ENCODE results near the gene KRTAP6-3.

KRTAP6-3 gene

GRCh38 chr21:30634906-30635305 lies 42.7 kb downstream of the KRTAP6-3 start, which contains the start of gene KRTAP20-2:
TSS of gene KRTAP20-2 (plus strand) at chr21:30635206. CDS start at chr21:30635264, 58 bp downstream.
- no peak for TF ChIP-seq RARB (CRISPR knock-in tag; IDR thresholded peaks at IDR 0.05)
- TF ChIP-seq, protein P1, sequence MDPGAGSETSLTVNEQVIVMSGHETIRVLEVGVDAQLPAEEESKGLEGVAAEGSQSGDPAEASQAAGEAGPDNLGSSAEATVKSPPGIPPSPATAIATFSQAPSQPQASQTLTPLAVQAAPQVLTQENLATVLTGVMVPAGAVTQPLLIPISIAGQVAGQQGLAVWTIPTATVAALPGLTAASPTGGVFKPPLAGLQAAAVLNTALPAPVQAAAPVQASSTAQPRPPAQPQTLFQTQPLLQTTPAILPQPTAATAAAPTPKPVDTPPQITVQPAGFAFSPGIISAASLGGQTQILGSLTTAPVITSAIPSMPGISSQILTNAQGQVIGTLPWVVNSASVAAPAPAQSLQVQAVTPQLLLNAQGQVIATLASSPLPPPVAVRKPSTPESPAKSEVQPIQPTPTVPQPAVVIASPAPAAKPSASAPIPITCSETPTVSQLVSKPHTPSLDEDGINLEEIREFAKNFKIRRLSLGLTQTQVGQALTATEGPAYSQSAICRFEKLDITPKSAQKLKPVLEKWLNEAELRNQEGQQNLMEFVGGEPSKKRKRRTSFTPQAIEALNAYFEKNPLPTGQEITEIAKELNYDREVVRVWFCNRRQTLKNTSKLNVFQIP (CRISPR knock-in tag; IDR thresholded peaks at IDR 0.05; ENCODE audit: borderline replicate concordance, low read depth), result no peak
- no peak for TF ChIP-seq OSR1 (CRISPR knock-in tag; IDR thresholded peaks at IDR 0.05)
- TF ChIP-seq GLIS3 (CRISPR knock-in tag; IDR thresholded peaks at IDR 0.05), result no peak
- no peak for TF ChIP-seq ARNTL (CRISPR knock-in tag; IDR thresholded peaks at IDR 0.05; ENCODE audit: borderline replicate concordance, low read depth)
- TF ChIP-seq ZNF8 (CRISPR knock-in tag; IDR thresholded peaks at IDR 0.05), result no peak
- TF ChIP-seq, protein P2, sequence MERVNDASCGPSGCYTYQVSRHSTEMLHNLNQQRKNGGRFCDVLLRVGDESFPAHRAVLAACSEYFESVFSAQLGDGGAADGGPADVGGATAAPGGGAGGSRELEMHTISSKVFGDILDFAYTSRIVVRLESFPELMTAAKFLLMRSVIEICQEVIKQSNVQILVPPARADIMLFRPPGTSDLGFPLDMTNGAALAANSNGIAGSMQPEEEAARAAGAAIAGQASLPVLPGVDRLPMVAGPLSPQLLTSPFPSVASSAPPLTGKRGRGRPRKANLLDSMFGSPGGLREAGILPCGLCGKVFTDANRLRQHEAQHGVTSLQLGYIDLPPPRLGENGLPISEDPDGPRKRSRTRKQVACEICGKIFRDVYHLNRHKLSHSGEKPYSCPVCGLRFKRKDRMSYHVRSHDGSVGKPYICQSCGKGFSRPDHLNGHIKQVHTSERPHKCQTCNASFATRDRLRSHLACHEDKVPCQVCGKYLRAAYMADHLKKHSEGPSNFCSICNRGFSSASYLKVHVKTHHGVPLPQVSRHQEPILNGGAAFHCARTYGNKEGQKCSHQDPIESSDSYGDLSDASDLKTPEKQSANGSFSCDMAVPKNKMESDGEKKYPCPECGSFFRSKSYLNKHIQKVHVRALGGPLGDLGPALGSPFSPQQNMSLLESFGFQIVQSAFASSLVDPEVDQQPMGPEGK (CRISPR knock-in tag; IDR thresholded peaks at IDR 0.05; ENCODE audit: borderline replicate concordance), result no peak
- TF ChIP-seq BACH2 (CRISPR knock-in tag; IDR thresholded peaks at IDR 0.05; ENCODE audit: borderline replicate concordance), result no peak
- TF ChIP-seq TOX (CRISPR knock-in tag; IDR thresholded peaks at IDR 0.05; ENCODE audit: borderline replicate concordance), result no peak
- no peak for TF ChIP-seq ZNF565 (CRISPR knock-in tag; conservative IDR thresholded peaks at IDR 0.05; ENCODE audit: low read depth)
- no peak for TF ChIP-seq SNAI2 (CRISPR knock-in tag; IDR thresholded peaks at IDR 0.05)
- no peak for TF ChIP-seq ESRRG (CRISPR knock-in tag; IDR thresholded peaks at IDR 0.05)
- TF ChIP-seq CSDC2 (CRISPR knock-in tag; IDR thresholded peaks at IDR 0.05), result no peak
- no peak for TF ChIP-seq ISL1 (CRISPR knock-in tag; IDR thresholded peaks at IDR 0.05)
- ATAC-seq, result no peak

- no peak for ATAC-seq
- TF ChIP-seq TCF4 (CRISPR knock-in tag; IDR thresholded peaks at IDR 0.05; ENCODE audit: borderline replicate concordance) (no peak), ZFP3 (CRISPR knock-in tag; IDR thresholded peaks at IDR 0.05) (no peak), OSR1 (CRISPR knock-in tag; IDR thresholded peaks at IDR 0.05) (no peak), GLIS3 (CRISPR knock-in tag; IDR thresholded peaks at IDR 0.05) (no peak), ISL1 (CRISPR knock-in tag; IDR thresholded peaks at IDR 0.05) (no peak), RARB (CRISPR knock-in tag; IDR thresholded peaks at IDR 0.05) (no peak), ESRRG (CRISPR knock-in tag; IDR thresholded peaks at IDR 0.05) (no peak), ZFP30 (CRISPR knock-in tag; IDR thresholded peaks at IDR 0.05) (no peak), CSDC2 (CRISPR knock-in tag; IDR thresholded peaks at IDR 0.05) (no peak), ZNF8 (CRISPR knock-in tag; IDR thresholded peaks at IDR 0.05) (no peak), PPARA (CRISPR knock-in tag; IDR thresholded peaks at IDR 0.05; ENCODE audit: borderline replicate concordance) (no peak)
- TF ChIP-seq, protein P1 (CRISPR knock-in tag; IDR thresholded peaks at IDR 0.05; ENCODE audit: borderline replicate concordance, low read depth), result no peak
- TF ChIP-seq, protein P3, sequence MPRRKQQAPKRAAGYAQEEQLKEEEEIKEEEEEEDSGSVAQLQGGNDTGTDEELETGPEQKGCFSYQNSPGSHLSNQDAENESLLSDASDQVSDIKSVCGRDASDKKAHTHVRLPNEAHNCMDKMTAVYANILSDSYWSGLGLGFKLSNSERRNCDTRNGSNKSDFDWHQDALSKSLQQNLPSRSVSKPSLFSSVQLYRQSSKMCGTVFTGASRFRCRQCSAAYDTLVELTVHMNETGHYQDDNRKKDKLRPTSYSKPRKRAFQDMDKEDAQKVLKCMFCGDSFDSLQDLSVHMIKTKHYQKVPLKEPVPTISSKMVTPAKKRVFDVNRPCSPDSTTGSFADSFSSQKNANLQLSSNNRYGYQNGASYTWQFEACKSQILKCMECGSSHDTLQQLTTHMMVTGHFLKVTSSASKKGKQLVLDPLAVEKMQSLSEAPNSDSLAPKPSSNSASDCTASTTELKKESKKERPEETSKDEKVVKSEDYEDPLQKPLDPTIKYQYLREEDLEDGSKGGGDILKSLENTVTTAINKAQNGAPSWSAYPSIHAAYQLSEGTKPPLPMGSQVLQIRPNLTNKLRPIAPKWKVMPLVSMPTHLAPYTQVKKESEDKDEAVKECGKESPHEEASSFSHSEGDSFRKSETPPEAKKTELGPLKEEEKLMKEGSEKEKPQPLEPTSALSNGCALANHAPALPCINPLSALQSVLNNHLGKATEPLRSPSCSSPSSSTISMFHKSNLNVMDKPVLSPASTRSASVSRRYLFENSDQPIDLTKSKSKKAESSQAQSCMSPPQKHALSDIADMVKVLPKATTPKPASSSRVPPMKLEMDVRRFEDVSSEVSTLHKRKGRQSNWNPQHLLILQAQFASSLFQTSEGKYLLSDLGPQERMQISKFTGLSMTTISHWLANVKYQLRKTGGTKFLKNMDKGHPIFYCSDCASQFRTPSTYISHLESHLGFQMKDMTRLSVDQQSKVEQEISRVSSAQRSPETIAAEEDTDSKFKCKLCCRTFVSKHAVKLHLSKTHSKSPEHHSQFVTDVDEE (CRISPR knock-in tag; IDR thresholded peaks at IDR 0.05), result no peak
These were observed 46.4 kb downstream of the KRTAP6-3 start for GRCh38 chr21:30638686-30639085.

DNA sequence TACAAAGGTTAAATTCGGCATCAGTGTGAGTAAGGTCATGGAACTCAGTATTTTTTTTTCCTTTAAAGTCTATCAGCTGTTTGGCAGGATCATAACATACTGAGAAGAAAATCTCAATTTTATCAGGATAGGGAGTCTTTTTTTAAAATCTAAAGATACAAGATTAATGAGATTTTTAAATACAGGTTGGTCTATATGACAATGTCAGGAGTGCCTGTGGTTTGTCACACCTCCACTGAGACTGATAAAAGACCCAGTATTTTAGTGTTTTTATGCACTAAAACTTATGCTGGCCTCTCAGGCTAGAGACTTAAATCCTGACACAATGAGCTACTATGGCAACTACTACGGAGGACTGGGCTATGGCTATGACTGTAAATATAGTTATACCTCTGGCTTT lies 50.3 kb downstream of the KRTAP6-3 start, which contains the start of gene KRTAP20-3:
KRTAP20-3 (plus strand) TSS at position 301 of the 400 bp plus-strand sequence.
- TF ChIP-seq, protein P1 (CRISPR knock-in tag; IDR thresholded peaks at IDR 0.05; ENCODE audit: borderline replicate concordance, low read depth), result no peak
- no peak for TF ChIP-seq OSR1 (CRISPR knock-in tag; IDR thresholded peaks at IDR 0.05)
- ATAC-seq, result no peak
